Bronchial epithelial cell (primary cell): ENCODE measurements around the gene RAD51B. TPM values are rescaled to one million over a fixed set of nuclear protein-coding genes. Genes with fewer than 3 reads are reported as not detected.

Experiments
- DNase-seq: peaks from one replicate; pipeline ENCODE4 v3.0.0-alpha.2; 2010; ENCODE audit warnings: low read depth
- FAIRE-seq: peaks from 2 replicates; lab custom pipeline; 2011; peaks lifted over from hg19 to GRCh38; lab: Jason Lieb, UNC
- H3K27me3 ChIP-seq: 2 replicates; pipeline ENCODE4 v1.5.1; 2011; ENCODE audit warnings: low read length; ENCODE audit not compliant: control insufficient read depth, insufficient read depth
- H3K36me3 ChIP-seq: 2 replicates; pipeline ENCODE4 v1.5.1; 2011; ENCODE audit warnings: low read length; ENCODE audit not compliant: control insufficient read depth, insufficient read depth
- H3K4me3 ChIP-seq: 2 replicates; pipeline ENCODE4 v1.5.1; 2011; ENCODE audit warnings: mild to moderate bottlenecking, low read depth, low read length, control low read depth
- CTCF ChIP-seq: IDR thresholded peaks from 2 replicates; pipeline ENCODE4 v1.5.1; 2011; ENCODE audit warnings: mild to moderate bottlenecking, moderate library complexity, low read length, control low read depth, inconsistent platforms; ENCODE audit not compliant: insufficient read depth, severe bottlenecking
- total RNA-seq: library from RNA; depleted of rRNA; stranded (reverse); fragments of >200 nt; gene quantifications from 2 replicates; pipeline ENCODE4 v1.2.1, GENCODE V29; 2014

The RAD51B gene
- total RNA-seq, 1 donor from 2014 or later = 12.1 TPM

DNA sequence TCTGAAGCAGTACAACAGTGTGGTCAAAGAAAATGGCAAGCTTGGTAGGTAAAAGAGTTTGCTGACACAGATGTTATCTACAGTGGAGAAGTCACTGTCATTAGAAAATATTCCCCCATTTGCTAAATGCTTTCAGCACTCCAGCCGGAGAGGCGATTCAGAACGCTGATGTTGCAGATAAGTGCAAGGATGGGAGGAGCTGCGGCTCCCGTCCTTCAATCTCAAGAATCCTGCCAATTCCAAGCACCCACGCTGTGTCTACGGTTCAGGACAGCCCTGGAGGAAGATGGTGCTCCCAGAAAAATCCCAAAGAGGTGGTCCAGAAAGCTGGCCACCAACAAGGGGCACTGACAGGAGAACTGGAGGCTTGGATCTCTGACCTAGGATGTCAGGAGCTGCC is 894.2 kb downstream of the RAD51B start:
- no peaks in the 10 kb centered on the region for H3K27me3 ChIP-seq
- DNase-seq (no peak), FAIRE-seq (no peak)
- H3K36me3 ChIP-seq = no peaks in the 10 kb centered on the region
- TF ChIP-seq CTCF = no peak
- no peak overlapping the region for H3K4me3 ChIP-seq

GRCh38 chr14:68714991-68715924 is 895.7 kb downstream of the RAD51B start:
- no peaks in the 10 kb centered on the region for H3K27me3 ChIP-seq
- H3K4me3 ChIP-seq = no peak overlapping the region
- DNase-seq = peak; percentile 40
- no peak for FAIRE-seq
- no peaks in the 10 kb centered on the region for H3K36me3 ChIP-seq
- TF ChIP-seq CTCF = no peak

DNA sequence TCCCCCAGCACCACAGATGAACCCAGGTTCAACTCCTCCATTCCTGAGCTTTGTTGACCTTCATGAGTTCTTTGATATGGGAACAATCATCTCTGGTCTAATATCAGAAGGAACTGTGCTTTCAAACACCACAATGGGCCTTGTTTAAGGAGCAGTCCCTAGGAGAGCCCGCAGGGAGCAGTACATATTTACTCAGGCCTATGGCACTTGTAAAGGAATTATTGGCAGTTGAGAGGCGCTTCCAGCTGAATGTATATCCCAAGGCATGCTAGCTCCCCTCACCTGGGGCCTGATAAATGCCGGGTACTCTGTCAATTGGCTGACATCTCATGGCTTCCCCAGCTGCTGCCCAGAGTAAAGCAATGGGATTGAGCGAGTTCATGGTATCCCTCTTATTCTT is 897.1 kb downstream of the RAD51B start:
- TF ChIP-seq CTCF = no peak
- Histone ChIP-seq H3K27me3 (no peaks in the 10 kb centered on the region), H3K36me3 (no peaks in the 10 kb centered on the region), H3K4me3 (no peak overlapping the region)
- DNase-seq = no peak
- no peak for FAIRE-seq

GRCh38 chr14:68718023-68718990 is 898.7 kb downstream of the RAD51B start:
- no peak for DNase-seq
- FAIRE-seq = no peak
- no peaks in the 10 kb centered on the region for H3K36me3 ChIP-seq
- H3K27me3 ChIP-seq = no peaks in the 10 kb centered on the region
- H3K4me3 ChIP-seq = no peak overlapping the region
- peak; percentile 56 for TF ChIP-seq CTCF

DNA sequence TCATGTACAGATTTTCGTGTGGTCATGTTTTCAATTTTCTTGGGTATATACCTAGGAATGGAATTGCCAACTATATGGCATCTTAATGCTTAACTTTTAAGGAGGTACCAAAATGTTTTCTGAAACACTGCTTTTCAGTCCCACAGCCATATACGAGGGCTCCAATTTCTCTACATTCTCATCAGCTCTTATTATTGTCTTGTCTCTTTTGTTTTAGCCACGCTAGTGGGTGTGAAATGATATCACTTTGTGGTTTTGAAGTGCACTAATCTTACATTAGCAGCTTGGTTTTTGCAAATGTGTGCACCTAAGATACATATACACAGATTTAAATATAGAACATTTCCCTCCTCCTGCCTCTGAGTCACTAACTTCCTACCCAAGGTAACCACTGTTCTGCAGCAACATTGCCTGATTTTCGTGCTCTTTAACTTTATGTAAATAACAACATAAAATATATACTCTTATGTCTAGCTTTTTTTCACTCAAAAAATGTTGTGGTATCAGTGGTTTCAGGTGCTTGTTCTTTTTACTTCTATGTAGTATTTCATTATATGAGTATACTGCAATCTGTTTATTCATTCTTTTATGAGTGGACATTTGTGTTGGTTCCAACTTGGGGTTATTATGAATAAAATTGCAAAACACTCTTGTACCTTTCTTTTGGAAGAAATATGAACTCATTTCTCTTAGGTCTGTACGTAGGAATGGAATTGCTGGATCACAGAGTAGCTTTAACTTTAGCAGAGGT is 900.2 kb downstream of the RAD51B start:
- no peaks in the 10 kb centered on the region for H3K27me3 ChIP-seq
- no peak overlapping the region for H3K4me3 ChIP-seq
- TF ChIP-seq CTCF = no peak
- DNase-seq = peak; percentile 41
- H3K36me3 ChIP-seq = no peaks in the 10 kb centered on the region
- FAIRE-seq = no peak
